GM18511 (cell line): ENCODE measurements around the gene ETS2.

Source experiments
- ATAC-seq: cut with Tn5 transposase; IDR thresholded peaks from one replicate; pipeline ENCODE4 v1.9.1; 2021; ENCODE audit warnings: mild to moderate bottlenecking, moderate library complexity; ENCODE audit not compliant: unreplicated experiment

The ETS2 gene

DNA sequence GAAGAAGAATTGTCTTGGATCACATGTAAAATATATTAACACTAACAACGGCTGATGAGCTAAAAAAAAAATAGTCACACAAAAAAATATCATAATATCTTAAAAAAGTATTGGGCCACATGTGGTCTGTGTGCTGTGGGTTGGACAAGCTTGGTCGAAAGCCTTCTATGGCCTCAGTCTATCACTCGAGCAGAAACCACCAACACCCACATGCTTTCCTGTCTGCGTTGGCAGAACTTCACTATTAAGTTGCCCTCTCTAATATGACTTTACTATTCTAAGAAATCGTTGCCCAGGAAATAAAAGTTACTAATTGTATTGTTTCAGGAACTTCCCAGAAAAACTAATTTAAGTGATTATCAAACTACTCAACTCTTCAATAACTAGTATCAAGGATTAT, 28.2 kb upstream of the ETS2 start:
- no peak for ATAC-seq

DNA sequence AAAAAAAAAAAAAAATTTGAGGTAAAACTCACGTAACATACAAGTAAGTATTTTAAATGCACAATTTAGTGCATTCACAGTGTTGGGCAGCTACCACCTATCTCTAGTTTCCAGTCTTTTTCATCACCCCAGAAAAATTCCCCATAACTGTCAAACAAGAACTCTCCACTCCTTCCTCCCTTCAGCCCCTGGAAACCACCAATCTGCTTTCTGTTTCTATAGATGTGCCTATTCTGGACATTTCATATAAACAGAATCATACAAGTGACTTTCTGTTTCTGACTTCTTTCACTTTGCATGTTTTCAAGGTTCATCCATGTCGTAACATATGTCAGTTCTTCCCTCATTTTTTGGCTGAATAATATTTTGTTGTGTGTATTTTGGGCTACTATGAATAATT, 24.9 kb upstream of the ETS2 start:
- peak; percentile 81 for ATAC-seq

GRCh38 chr21:38784458-38785266, 21.1 kb upstream of the ETS2 start:
- ATAC-seq = no peak

DNA sequence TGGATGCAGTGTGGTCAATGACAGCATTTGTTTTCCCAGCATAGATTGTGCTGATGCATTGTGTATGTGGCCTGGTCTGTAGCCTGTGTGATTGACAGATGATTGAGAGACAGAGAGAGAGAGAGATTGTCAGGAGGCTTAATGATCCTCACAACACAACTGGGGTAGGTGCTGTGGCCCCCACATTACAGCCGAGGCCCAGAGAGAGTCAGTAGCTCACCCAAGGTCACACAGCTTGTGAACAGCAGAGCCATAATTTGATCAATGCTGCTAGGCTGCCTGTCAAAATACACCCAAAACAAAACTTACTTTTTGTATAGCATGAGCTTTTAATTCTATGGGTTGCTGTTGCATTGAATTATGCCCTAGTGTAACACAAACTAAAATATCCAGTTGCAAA, 20.2 kb upstream of the ETS2 start:
- no peak for ATAC-seq

GRCh38 chr21:38787016-38787415, 18.7 kb upstream of the ETS2 start:
- no peak for ATAC-seq

DNA sequence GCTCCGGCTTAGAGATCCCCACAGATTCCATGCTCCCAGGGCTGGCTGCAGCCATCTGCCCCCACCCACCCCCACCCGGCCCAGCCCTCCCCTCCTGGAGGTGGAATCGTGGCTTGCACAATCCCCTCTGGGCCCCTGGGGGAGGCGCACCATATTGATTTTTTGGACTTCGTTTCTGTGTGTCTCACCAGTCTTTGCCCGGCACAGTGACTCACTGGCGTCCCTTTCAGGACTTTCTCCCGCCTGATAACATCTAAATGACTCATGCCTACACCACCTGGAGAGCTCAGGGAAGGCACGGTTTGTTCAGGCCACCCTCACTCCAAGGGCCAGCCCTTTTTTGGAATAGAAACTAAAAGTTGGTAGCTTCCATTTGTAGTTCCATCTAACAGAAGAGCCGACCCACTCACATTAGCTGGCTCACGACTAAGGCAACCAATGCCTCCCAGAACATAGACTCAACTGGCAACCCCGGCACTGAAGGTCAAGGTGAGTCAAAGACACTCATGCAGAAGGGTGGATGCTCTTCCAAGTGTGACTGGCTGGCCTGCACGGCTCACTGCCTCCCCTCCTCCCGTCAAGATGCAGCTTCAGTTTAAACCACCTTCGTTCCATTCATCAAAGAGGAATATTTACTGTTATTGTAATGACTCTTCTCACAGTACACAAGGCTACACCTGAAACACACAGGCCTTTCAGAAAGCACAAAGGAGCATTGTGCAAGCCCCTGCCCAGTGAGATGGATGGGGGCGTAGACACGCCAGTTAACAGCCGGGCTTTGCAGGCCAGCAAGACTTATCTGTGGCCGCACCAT, 18.1 kb upstream of the ETS2 start:
- ATAC-seq = peak; percentile 60

DNA sequence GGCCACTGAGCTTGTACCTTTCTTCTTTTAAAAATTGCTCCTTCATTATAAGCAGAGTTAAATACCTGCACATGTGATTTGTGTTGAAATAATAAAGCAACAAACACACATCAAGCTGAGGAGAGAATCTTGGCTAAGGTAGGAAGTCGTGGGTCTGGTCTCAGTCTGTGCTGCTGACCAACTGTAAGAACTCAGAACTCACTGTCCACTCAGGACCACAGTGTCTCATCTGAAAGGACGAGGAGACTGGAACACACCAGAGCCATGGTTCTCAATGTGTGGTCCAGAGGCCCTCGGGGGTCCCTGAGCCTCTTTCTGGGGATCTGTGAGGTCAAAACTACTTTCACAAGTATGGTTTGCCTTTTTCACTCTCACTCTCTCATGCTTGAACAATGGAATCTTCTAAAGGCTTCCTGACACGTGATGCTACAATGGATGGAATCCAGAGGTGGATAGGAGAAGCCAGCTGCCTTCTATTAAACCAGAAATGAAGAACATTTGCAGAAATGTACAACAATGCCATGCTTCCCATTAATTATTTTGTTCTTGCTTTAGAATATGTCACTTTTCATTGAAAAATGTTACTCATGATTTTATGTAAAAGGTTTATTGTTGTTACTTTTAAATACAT, 17.3 kb upstream of the ETS2 start:
- ATAC-seq = no peak

DNA sequence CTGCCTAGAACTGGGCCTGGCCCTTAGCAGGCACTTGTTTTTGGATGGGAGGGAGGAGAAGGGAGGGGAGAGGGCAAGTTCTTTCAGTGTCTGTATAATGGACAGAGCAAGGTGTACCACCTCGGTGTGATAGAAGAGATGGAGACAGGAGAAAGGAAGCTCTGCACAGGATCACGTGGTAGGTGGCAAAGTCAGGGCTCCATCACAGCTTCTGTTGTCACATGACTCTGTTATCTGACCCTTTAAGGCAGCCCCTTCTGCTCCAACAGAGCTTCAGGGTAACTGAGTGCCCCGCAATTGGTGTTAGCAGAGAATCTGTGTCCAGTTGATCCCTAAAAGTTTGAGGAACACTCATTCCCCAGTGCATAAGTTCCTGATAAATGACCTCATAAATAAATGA, 16.5 kb upstream of the ETS2 start:
- ATAC-seq = no peak

DNA sequence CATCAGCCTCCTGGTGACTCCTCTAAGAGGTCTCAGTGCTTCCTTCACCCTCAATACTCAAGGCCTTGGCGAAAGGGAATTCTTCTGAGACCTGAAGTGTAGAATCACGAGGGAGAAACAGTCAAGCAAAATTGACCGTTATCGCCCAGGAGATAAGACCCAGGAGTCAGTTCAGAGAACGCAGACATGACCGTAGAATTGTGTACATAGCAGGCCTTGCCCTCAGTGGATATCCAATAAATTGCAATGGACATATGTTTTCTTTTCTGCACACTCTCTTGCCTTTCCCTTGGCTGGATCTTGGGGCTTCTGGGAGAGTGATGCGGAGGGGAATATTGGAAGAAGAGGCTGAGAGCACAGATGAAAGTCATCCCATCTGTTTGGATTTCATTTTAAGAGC, 15.7 kb upstream of the ETS2 start:
- no peak for ATAC-seq

- no peak for ATAC-seq
Observed at GRCh38 chr21:38790961-38791360, 14.8 kb upstream of the ETS2 start.

DNA sequence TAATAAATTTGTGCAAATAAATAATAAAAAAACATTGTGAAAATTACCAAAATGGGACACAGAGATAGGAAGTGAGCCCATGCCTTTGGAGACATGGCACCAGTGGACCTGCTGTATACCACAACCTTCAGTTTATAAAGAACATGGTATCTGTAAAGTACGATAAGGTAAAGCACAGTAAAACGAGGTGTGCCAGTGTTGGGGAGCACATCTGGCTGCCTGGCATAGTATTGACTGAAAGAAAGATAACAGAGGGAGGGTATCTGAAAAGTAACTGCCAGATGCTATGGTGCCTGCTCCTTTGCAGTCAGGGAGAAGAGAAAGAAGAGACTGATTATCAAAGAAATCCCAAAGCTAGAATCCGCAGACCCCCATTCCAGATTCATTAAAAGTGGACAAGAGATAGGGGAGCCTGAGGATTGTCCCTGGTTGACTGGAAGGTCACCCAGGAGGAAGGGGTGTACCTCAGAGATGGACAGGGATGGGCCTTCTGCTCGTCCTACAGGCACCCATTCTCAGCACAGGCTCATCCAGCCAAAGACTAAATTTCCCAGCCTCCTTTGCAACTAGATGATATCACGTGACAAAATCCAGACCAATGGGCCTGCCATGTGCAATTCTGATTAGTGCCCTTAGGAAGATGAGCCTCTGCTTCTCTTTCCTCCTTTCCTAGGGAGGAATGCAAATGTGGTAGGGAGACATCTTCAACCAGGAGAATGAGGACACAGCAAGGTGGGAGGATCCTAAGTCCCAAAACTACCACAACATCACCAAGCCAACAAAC, 12.9 kb upstream of the ETS2 start:
- ATAC-seq = no peak

DNA sequence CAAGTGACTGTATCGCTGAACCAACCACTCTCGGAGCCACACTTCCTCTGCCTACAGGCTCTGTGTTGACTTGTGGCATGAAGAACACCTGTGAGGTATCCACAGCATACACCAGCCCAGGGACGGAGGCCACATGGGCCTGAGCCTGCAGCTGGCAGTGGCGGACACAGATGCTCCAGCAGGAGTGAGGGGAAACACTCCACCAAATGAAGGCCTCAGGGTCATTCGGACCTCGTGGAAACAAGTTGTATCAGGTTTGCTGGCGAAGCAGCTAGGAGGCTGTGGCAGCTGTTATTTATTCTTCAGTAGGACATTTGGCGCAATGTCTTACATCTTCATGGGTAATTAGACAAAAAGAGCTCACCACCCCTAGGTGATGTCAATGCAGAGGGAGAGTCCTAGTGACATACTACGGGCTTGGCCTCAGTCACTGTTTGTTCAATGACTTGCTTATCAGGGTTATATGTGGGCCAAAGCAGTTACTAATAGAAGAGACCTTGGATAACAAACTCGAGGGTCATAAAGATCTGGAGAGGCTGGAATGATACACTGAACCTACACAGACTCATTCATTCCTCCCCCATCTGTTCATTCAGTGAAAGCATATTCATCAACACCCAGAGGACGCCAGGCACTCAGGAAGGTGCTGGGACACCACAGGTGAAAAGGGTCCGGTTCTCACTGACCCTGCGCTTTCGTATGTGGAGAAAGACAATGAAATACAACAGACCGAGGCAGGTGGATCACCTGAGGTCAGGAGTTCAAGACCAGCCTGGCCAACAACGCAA, 11.6 kb upstream of the ETS2 start:
- no peak for ATAC-seq

- no peak for ATAC-seq
Observed at GRCh38 chr21:38794978-38795377, 10.8 kb upstream of the ETS2 start.

DNA sequence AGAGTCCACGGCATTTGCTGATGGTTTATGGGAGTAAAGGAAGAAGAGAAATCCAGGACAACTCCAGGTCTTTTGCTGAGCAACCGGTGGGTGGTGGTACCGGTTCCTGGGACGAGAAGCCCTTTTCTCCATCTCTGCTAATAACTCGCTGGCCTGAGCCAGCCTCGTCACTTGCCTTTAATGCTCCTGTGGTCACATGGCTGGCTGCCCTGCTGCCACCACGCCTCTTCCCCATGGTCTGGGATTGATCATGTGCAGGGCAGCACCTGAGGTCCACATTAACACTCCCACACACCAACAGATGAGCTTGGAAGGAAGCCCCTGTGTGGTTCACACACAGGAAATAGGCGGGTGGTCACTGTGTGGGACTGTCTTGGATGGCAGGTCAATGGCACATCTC, 10.3 kb upstream of the ETS2 start:
- no peak for ATAC-seq

- ATAC-seq = no peak
Observed at GRCh38 chr21:38796424-38796823, 9.3 kb upstream of the ETS2 start.

DNA sequence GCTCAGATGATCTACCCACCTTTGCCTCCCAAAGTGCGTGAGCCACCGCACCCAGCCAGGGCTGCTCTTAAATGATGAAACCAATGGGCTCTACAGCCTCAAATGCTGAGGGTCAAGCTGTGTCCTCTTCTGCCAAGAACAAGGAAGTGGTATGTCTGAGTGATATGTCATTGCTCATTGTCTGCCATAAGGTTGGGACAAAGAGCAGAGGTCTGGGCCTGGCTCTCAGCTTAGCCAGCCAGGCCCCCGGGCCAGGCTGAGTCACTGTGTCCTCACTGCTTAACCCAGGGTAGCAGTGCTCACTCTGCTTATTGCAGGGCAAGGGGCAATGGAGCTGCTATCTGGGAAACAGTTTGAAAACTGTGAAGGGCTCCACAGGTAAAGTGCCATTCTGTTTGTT, 8.3 kb upstream of the ETS2 start:
- ATAC-seq = no peak

- no peak for ATAC-seq
Observed at GRCh38 chr21:38798081-38798480, 7.6 kb upstream of the ETS2 start.

GRCh38 chr21:38798481-38798882, 7.2 kb upstream of the ETS2 start:
- no peak for ATAC-seq

DNA sequence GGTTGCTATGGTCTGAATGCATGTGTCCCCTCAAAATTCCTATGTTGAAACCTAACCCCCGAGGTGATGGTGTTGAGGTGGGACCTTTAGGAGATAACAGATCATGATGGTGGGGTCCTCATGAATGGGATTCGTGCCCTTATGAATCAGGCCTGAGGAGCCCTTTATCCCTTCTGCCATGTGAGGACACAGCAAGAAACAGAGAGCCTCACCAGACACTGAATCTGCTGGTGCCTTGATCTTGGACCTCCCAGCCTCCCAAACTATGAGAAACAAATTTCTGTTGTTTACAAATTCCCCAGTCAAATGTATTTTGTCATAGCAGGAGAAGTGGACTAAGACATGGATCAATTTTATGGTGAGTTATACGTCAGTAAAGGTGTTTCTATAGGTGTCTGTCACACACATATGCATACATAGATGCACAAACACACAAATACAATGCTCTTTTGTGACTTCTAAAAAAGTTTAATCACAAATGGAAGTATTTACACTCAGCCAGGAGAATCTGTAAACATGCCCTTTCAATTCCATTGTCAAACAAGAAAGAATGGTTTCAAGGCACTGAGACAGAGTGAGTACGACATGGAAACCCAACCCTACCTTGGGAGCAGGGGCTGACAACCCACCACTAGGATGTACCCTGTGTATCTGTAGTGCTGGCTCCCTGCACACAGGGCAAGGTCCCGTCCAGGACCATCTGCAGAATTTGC, 5.5 kb upstream of the ETS2 start:
- ATAC-seq = no peak
